ENCODE measurements around the gene SLC34A3.
"Not testable (repeated sequence)": the region's sequence is repeated elsewhere in the genome, so short reads cannot be mapped to it uniquely, and the experiment has no call there.

Gene SLC34A3

DNA sequence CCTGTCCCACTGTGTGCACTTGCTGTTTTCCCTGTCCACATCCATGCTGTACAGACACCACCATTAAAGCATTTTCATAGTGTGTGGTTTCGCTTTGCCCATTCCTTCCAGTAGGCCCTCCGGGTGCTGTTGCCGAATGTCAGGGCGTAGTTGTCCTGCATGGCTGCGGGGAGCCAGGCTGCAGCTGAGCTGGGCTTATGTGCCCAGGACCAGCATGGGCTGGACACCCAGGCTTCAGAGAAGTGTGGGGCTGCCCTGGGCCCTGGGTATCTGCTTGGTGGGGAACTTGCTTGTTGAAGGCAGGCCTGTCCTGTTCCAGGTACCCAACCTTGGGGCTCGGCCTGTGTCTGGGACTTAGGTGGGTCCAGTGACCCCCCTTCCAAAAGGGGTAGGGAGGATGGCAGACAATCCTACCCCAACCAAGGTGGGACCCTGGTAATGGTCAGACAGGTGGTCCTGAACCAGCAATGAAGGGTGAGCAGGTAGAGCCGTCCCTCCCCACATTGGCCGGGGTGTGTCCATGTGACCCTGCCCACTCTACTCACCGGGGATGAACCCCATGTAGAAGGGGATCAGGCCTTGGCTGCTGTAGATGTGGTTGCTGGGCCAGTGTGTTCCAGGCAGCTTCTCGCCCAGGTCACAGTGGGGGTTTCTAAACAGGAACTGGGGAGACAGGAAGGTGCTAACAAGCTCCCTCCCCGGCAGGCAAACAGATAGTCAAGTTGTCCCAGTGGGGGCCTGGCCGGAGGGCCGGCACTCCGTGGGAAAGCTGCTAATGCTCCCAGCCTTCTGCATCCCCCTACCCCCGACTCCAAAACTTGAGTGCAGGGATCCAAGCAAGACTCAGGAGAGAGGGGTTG is 13.2 kb downstream of the SLC34A3 start:
- no peak for DNase-seq

- no peak for DNase-seq
Observed at GRCh38 chr9:137244486-137245449, 14.1 kb downstream of the SLC34A3 start.

DNA sequence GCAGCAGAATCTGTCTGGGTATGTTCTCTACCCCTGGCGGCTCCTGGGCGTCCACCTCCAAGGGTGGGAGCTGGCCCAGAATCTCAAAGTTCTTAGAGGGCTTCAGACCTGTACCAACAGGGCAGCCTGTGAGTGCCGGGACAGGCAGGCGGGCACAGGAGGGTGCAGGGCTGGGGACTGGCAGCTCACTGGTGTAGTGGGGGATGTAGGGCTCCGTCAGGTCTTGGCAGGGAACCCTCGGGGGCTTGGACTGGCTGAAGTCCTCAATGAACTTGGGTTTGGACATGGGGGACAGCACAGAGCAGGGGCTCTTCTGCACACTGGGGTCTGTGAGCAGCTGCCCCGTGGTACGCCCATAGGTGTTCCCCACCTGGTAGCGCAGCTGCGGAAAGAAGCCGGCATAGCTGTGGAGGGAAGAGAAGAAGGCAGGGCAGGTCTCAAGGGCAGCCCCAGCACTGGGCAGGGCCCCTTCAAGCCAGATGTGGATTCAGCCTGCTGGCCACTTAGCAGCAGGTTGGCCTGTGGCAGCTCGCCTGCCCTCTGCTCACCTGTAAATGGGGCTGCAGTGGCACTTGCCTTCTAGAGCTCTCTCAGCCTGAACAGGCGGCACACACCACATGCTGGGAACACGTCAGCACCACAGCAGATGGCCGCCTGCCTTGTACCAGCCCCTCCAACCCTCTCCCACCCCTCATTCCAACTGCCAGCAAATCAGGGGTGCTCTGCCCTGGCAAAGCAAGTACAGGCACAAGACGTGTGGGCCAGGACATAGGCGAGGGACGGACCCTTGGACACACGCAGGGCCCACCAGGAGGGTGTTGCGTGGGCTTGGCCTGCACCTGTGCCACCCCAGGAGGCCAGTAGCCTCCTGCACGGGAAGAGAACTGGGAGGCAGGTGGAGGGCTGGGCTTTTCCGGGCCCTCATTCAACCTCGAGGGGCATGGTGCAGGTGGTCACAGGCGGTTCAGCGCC is 15.0 kb downstream of the SLC34A3 start:
- DNase-seq = no peak

DNA sequence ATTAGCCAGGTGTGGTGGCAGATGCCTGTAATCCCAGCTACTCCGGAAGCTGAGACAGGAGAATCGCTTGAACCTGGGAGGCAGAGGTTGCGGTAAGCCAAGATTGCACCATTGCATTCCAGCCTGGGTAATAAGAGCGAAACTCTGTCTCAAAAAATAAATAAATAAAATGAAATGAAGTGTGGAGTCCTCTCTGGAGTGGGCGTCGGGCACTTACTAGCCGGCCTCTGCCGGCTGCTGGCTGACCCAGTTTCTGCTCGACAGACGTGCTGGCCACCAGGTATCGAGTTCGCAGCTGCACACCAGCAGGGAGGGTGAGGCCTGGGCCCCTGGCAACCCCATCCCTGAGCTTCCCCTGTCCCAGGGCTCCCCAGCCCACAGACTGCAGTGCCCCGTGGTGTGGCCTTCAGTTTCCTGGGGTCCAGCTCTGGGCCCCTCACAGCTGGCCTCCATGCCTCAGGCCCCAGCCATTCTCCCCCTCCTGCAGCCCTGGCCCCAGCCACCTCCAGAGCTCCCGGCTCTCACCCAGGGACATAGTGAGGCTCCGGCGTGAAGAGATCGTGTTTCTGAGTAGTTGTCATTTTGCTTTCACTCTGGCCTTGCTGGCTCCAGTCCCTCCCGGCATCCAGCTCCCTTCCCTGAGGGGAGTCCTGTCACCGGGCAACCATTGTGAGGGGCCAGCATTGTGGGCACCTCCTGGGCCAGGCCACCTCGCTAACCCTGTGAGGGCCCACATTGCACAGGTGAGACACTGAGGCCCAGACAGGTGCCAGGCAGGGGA is 16.6 kb downstream of the SLC34A3 start:
- DNase-seq = no peak

DNA sequence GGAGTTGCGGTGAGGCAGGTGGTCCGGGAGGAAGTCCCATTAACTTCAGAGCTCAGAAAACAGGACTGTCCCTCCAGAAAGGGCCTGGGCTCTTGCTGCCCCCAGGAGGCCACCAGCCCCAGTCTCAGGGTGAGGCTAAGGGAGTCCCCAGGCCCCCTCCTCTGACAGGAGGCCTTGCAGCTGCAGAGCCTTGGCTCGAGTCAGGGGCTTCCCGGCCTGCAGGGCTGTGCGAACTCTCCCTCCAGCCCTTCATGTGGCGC is 17.1 kb downstream of the SLC34A3 start:
- DNase-seq = no peak

DNA sequence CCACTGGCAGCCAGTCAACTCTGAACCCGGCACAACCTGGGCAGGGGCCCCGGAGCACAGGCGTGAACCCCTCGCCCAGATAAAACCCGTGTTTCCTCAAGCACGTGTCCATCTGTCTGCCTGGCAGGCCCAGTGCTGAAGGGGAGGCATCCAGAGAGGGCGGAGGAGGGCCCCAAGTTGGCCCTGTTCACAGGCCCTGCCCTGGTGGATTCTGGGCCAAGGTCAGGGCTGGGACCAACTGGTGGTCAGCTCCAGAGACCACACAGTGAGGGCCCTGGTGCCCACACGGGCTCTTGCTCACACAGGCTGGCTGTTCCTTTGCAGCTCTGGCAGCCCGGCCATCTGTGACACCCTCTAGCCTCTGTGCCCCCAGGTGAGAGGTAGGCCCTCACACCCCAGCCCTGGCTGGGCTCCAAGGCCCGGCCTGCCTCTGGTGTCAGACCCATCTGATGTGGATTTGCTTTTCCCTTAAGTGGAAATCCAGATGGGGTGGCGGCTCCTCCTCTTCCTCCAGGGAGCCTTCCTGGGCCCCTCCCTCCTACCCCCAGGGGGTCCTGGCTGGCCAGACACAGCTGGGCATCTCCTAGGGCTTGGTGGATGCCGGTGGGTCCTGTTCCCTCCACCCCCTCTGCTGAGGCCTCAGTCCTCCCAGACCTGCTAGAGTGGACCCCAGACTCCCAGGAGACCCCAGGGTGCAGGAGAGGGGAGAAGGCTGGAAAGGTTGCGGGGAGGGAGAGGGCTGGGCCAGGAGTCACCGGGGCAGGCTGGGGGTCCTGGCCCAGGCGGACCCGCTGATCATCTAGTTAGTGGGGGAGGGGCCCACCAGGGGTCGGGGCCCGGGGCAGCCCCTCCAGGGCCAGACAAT is 19.9 kb downstream of the SLC34A3 start:
- no peak for DNase-seq

DNA sequence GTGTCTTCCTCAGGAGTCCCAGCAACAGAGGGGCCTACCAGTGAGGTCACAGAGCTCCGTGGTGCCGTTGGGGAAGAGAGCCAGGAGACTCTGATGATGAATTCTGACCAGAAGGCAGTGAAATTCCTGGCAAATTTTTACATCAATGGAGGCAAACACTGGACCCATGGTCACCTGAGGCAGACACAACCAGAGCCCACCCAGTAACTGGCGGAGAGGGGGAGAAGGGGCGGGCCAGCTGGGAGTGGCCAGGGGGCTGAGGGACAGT is 20.4 kb downstream of the SLC34A3 start, which contains the start of gene STPG3:
STPG3 (plus strand) TSS at position 93 of the 268 bp plus-strand sequence; CDS start at position 94, 1 bp downstream.
- DNase-seq = no peak

- DNase-seq = no peak
Observed at GRCh38 chr9:137251490-137252268, 21.0 kb downstream of the SLC34A3 start.

DNA sequence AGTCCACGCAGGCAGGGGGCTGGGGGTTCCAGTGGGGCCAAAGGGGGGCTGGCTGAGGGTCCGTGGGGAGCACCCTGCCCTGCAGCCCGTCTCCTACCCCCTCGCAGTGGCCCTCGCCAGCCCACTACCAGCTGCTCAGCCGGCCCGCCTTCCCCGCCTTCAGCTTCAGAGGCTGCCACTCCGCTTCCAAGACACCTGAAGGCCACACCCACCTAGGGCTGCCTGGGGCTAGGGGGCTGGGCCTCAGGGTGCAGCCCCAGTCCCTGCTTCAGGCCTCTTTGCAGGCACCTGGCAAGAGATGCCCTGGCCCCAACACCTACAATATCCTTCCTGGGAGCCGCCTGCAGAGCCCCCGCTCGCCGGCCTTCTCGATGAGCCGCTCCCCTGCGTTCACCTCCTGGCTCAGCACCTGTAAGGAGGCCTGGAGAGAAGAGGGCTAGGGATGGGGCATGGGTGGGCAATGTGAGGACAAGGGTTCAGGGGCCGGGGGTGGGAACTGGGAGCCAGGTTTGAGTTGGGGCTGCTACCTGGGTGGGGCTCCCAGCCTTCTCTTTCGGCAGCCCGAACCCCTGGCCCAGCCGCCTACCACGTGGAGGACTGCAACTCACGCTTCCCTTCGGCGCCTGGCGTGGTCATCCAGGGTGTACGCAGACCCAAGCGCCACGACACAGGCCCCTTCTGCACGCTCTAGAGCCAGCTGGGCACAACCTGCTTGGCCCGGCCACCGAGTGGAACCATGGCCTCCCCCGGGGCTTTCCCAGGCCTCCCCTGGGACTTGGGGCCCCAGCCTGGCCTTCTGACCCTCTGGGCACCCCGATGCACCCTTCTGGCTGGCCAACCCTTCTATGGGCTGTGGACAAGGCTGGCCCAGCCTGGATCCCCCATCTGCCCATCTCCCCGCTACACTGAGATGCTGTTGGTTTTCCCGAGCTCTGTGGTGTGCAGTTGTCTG is 22.1 kb downstream of the SLC34A3 start:
- no peak for DNase-seq

DNA sequence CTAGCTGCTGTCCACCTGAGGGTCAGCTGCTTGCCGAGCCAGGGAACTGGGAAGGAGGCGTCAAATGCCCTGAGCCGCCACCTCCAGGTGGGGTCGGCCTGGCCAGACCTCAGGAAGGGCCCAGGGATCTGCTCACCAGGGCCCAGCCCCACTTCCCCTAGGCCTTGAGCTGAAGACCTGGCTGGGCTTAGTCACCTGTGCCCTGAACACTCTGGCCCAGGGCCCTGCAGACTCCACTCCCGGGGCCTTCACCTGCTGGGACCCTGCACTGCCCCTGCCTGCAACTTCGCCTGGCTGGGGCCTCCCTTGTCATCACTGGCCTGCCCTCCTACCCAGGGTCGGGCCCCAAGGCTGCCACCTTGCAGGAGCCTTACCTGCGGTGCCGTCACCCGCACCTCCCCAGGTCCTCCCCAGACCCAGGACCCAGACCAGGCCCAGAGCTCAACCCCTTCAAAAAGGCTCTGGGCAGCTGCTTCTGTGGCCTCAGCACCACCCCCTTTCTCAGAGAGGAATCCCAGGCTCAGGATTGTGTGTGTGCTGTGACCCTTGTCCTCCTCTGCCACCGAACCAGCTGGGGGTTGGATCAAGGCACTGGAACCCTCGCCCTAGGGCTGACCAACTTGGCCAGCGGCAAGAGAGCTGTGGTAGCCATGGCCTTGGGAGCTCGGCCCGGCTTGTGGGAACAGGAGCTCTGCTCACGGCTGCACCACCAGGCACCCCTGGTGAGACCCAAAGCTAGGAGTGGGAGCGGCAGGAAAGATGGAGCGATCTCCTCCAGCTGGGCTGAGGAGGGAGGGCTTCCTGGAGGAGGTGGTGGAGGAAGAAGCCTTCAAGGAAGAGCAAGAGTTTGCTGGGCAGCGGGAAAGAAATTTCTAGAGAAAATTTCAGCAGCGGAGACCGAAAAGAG is 23.3 kb downstream of the SLC34A3 start:
- DNase-seq = no peak

DNA sequence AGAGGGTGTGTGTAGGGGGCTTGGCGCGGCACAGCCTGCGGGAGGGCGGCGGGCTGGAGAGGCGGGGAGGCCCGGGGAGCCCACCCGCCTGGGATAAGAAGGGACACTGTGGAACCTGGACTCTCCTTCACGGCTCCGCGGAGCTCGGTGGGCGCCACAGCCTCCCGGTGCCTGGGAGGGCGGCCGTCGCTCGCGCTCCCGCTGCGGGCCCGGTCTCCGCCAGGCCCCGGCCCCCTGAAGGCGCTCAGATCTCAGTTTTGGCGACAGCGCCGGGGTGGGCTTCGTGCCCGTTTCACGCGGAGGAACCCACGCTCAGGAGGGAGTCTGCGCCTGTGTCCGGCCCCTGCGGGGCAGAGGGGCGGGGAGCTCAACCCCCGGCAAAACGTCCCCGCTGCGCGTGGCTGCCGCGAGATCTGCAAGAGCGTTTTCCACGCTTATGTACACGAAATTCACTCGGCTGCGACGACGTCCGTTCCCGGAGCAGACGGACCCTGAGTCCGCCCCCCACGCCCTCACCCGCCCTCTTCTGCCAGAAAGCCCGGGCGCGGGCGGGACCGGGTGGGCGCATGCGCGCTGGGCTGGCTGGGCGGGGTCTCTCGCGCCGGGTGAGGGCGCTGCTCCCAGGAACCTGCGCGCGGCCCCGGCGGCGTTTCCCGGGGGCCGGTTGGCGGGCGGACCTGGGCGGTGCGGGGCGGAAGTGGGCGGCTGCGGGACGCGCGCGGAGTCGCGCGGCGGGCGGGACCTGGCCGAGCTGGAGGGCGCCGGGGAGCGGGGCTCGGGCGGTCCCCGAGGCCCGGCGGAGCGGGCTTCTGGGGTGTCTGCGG is 24.1 kb downstream of the SLC34A3 start, which contains the start of gene NELFB:
NELFB (plus strand) TSS at position 704 of the 824 bp plus-strand sequence.
- DNase-seq = peak; percentile 76 to 79

GRCh38 chr9:137255448-137256114 is 24.9 kb downstream of the SLC34A3 start:
- peak in 1 of 2 experiments; percentile 54 for DNase-seq

DNA sequence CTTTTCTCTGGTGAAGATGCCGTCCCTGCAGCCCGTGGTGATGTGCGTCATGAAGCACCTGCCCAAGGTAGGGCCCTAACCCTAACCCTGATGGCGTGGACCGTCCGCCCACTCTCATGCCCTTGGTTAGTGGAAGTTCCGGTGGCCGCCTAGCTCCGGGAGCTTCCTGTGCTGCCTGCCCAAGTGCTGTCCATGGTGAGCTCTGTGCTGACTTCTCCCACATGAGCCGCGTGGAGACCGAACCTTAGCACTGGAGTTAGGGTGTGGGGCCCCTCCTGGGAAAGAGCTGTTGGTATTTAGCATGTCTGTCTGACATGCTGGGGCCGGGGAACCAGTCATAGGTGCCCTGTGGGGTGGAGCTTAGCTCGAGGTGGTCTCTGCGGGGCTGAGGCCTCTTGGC is 25.7 kb downstream of the SLC34A3 start:
- DNase-seq = no peak

DNA sequence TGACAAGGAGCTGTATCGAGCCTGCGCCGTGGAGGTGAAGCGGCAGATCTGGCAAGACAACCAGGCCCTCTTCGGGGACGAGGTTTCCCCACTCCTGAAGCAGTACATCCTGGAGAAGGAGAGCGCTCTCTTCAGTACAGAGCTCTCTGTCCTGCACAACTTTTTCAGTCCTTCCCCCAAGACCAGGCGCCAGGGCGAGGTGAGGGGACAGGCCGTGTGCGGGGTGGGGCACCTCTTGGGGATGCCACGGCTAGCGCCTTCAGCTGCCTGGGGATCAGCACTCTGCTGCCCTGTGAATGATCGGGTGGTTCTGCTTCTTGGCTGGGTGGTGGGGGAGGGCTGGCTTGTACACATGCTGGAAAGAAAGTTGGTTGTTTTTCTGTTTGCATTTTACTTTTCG is 26.2 kb downstream of the SLC34A3 start:
- no peak for DNase-seq

GRCh38 chr9:137262173-137262908 is 31.6 kb downstream of the SLC34A3 start:
- not testable (repeated sequence) for DNase-seq

DNA sequence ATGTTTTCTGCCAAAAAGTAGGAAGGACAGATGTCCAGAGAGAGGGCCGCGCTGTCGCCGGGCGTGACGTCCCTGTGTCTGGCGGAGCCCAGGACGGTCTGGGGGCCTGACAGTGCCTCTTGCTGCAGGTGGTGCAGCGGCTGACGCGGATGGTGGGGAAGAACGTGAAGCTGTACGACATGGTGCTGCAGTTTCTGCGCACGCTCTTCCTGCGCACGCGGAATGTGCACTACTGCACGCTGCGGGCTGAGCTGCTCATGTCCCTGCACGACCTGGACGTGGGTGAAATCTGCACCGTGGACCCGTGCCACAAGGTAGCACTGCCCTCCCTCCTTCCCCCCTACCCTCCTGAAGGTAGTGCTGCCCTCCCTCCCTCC is 32.2 kb downstream of the SLC34A3 start:
- DNase-seq = no peak
